Panc1 (cell line): ENCODE results near the gene EIF2AK2.

Experiments
- TF ChIP-seq, protein P1 (sequence below): fragments of 450-650 bp; IDR thresholded peaks from 2 replicates; pipeline ENCODE4 v1.5.1; 2017; ENCODE audit warnings: mild to moderate bottlenecking
- TF ChIP-seq, protein P2 (sequence below), 2 experiments: IDR thresholded peaks; 2 replicates each; pipeline ENCODE4 v1.6.1; 2011 to 2012; ENCODE audit warnings: low read depth in 2 of 2, control low read depth in 1 of 2, low read length in 1 of 2, mild to moderate bottlenecking in 1 of 2, moderate library complexity in 1 of 2; ENCODE audit not compliant: insufficient read depth in 1 of 2

DNA sequence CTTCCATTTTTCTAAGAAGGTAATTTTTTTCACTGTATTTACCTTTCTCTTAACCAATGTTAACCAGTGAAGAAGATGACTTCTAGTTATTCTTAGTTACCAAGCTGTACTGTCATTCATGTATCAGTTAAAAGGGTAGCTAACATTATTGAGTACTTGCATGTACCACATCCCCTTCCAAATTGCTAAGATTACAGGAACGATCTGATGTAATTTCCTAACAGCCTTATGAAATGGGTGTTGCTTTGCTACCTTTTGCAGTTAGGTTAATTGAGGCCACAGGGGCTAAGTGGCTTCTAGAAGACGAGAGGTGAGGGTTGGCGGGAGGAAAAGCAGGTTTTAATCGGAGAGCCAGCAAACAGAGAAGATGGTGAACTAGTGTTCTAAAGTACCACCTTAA lies 33.5 kb upstream of the EIF2AK2 start:
- TF ChIP-seq, protein P1, sequence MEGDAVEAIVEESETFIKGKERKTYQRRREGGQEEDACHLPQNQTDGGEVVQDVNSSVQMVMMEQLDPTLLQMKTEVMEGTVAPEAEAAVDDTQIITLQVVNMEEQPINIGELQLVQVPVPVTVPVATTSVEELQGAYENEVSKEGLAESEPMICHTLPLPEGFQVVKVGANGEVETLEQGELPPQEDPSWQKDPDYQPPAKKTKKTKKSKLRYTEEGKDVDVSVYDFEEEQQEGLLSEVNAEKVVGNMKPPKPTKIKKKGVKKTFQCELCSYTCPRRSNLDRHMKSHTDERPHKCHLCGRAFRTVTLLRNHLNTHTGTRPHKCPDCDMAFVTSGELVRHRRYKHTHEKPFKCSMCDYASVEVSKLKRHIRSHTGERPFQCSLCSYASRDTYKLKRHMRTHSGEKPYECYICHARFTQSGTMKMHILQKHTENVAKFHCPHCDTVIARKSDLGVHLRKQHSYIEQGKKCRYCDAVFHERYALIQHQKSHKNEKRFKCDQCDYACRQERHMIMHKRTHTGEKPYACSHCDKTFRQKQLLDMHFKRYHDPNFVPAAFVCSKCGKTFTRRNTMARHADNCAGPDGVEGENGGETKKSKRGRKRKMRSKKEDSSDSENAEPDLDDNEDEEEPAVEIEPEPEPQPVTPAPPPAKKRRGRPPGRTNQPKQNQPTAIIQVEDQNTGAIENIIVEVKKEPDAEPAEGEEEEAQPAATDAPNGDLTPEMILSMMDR: no peak
- TF ChIP-seq, protein P2, sequence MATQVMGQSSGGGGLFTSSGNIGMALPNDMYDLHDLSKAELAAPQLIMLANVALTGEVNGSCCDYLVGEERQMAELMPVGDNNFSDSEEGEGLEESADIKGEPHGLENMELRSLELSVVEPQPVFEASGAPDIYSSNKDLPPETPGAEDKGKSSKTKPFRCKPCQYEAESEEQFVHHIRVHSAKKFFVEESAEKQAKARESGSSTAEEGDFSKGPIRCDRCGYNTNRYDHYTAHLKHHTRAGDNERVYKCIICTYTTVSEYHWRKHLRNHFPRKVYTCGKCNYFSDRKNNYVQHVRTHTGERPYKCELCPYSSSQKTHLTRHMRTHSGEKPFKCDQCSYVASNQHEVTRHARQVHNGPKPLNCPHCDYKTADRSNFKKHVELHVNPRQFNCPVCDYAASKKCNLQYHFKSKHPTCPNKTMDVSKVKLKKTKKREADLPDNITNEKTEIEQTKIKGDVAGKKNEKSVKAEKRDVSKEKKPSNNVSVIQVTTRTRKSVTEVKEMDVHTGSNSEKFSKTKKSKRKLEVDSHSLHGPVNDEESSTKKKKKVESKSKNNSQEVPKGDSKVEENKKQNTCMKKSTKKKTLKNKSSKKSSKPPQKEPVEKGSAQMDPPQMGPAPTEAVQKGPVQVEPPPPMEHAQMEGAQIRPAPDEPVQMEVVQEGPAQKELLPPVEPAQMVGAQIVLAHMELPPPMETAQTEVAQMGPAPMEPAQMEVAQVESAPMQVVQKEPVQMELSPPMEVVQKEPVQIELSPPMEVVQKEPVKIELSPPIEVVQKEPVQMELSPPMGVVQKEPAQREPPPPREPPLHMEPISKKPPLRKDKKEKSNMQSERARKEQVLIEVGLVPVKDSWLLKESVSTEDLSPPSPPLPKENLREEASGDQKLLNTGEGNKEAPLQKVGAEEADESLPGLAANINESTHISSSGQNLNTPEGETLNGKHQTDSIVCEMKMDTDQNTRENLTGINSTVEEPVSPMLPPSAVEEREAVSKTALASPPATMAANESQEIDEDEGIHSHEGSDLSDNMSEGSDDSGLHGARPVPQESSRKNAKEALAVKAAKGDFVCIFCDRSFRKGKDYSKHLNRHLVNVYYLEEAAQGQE (IDR thresholded peaks at IDR 0.05; ENCODE audit: insufficient read depth in 1 of 2, low read depth in 2 of 2, low read length in 1 of 2): no peak
